HL-60 (cell line): ENCODE results near the gene SYCN.

Experiments
- DNase-seq, 2 experiments: peaks; one replicate each; pipeline ENCODE4 v3.0.0-alpha.2; 2010 to 2020; ENCODE audit warnings: low read depth in 1 of 2, low spot score in 1 of 2
- H3K27ac ChIP-seq: fragments of 250-450 bp; sonication (Bioruptor Pico); replicated peaks from 2 replicates; pipeline ENCODE4 v1.5.1; 2020; ENCODE audit warnings: mild to moderate bottlenecking, moderate library complexity
- H3K27me3 ChIP-seq: fragments of 250-450 bp; sonication (Bioruptor Pico); 2 replicates; pipeline ENCODE4 v1.5.1; 2021; ENCODE audit warnings: mild to moderate bottlenecking, moderate library complexity; ENCODE audit not compliant: insufficient read depth, poor library complexity, severe bottlenecking
- H3K4me3 ChIP-seq: replicated peaks from 2 replicates; pipeline ENCODE4 v1.5.1; 2011; ENCODE audit warnings: mild to moderate bottlenecking, control low read depth, low read length; ENCODE audit not compliant: insufficient read depth
- CTCF ChIP-seq: IDR thresholded peaks from one replicate; pipeline ENCODE4 v1.5.1; 2011; ENCODE audit warnings: low read length, control low read depth, inconsistent platforms; ENCODE audit not compliant: insufficient read depth
- GABPA ChIP-seq: IDR thresholded peaks from 2 replicates; pipeline ENCODE4 v1.6.1; 2012; ENCODE audit warnings: low read depth
- POLR2AphosphoS5 ChIP-seq: IDR thresholded peaks from 2 replicates; pipeline ENCODE4 v1.6.1; 2012; ENCODE audit warnings: low read depth
- REST ChIP-seq: IDR thresholded peaks from 2 replicates; pipeline ENCODE4 v1.6.1; 2012; ENCODE audit warnings: low read depth; ENCODE audit not compliant: insufficient replicate concordance
- SPI1 ChIP-seq: IDR thresholded peaks from 2 replicates; pipeline ENCODE4 v1.6.1; 2012; ENCODE audit warnings: low read depth, mild to moderate bottlenecking, borderline replicate concordance

SYCN gene

GRCh38 chr19:39155114-39155700, 48.9 kb downstream of the SYCN start:
- H3K27me3 ChIP-seq: no peaks in the 10 kb centered on the region
- TF ChIP-seq POLR2AphosphoS5 (no peak), GABPA (no peak), REST (no peak)
- no peak overlapping the region for H3K27ac ChIP-seq
- no peak for DNase-seq
- no peak overlapping the region for H3K4me3 ChIP-seq

GRCh38 chr19:39154629-39155100, 49.4 kb downstream of the SYCN start:
- H3K27me3 ChIP-seq: no peaks in the 10 kb centered on the region
- no peak for DNase-seq
- H3K4me3 ChIP-seq: no peak overlapping the region
- H3K27ac ChIP-seq: no peak overlapping the region
- no peak for TF ChIP-seq GABPA
- no peak for TF ChIP-seq REST
- no peak for TF ChIP-seq CTCF

GRCh38 chr19:39154100-39154628, 49.9 kb downstream of the SYCN start:
- no peaks in the 10 kb centered on the region for H3K27me3 ChIP-seq
- no peak overlapping the region for H3K27ac ChIP-seq
- H3K4me3 ChIP-seq: no peak overlapping the region
- DNase-seq: no peak
- TF ChIP-seq SPI1: no peak
